Ishikawa (cell line): ENCODE data around the gene HSD11B1.

ENCODE experiments used
- CEBPB ChIP-seq: IDR thresholded peaks from 2 replicates; pipeline ENCODE4 v1.6.1; 2012
- CREB1 ChIP-seq: IDR thresholded peaks from 2 replicates; pipeline ENCODE4 v1.6.1; 2012; ENCODE audit warnings: low read depth
- EGR1 ChIP-seq: IDR thresholded peaks from 2 replicates; pipeline ENCODE4 v1.6.1; 2012
- EP300 ChIP-seq: IDR thresholded peaks from 2 replicates; pipeline ENCODE4 v1.6.1; 2012; ENCODE audit warnings: borderline replicate concordance
- FOXM1 ChIP-seq: IDR thresholded peaks from 2 replicates; pipeline ENCODE4 v1.6.1; 2012; ENCODE audit warnings: low read depth, borderline replicate concordance
- MAX ChIP-seq: IDR thresholded peaks from 2 replicates; pipeline ENCODE4 v1.6.1; 2012
- NFIC ChIP-seq: IDR thresholded peaks from 2 replicates; pipeline ENCODE4 v1.6.1; 2012
- RAD21 ChIP-seq: IDR thresholded peaks from 2 replicates; pipeline ENCODE4 v1.6.1; 2012; ENCODE audit warnings: low read depth
- REST ChIP-seq: IDR thresholded peaks from 2 replicates; pipeline ENCODE4 v1.6.1; 2012; ENCODE audit warnings: low read depth, mild to moderate bottlenecking
- TAF1 ChIP-seq: IDR thresholded peaks from 2 replicates; pipeline ENCODE4 v1.6.1; 2012; ENCODE audit warnings: low read depth, mild to moderate bottlenecking
- TCF12 ChIP-seq: IDR thresholded peaks from 2 replicates; pipeline ENCODE4 v1.6.1; 2012; ENCODE audit warnings: low read depth
- TEAD4 ChIP-seq: IDR thresholded peaks from 2 replicates; pipeline ENCODE4 v1.6.1; 2012
- USF1 ChIP-seq: IDR thresholded peaks from 2 replicates; pipeline ENCODE4 v1.6.1; 2012
- YY1 ChIP-seq: IDR thresholded peaks from 2 replicates; pipeline ENCODE4 v1.6.1; 2012; ENCODE audit warnings: low read depth
- ZBTB7A ChIP-seq: IDR thresholded peaks from 2 replicates; pipeline ENCODE4 v1.6.1; 2012; ENCODE audit warnings: low read depth

HSD11B1 gene

GRCh38 chr1:209703834-209704504, 677 bp upstream of the HSD11B1 start:
- TF ChIP-seq EGR1 (no peak), TAF1 (no peak), RAD21 (no peak), REST (no peak)

- TF ChIP-seq NFIC = no peak
- no peak for TF ChIP-seq CEBPB
- TF ChIP-seq CREB1 = no peak
- TF ChIP-seq TCF12 = no peak
- TF ChIP-seq YY1 = no peak
- no peak for TF ChIP-seq EP300
- no peak for TF ChIP-seq REST
- TF ChIP-seq ZBTB7A = no peak
- TF ChIP-seq MAX = no peak
- TF ChIP-seq USF1 = no peak
- no peak for TF ChIP-seq EGR1
- no peak for TF ChIP-seq FOXM1
- TF ChIP-seq TAF1 = no peak
- no peak for TF ChIP-seq RAD21
- no peak for TF ChIP-seq TEAD4
These were observed 470 bp downstream of the HSD11B1 start for GRCh38 chr1:209705033-209705598.

GRCh38 chr1:209706622-209707021, 2.0 kb downstream of the HSD11B1 start:
- TF ChIP-seq ZBTB7A (no peak), USF1 (no peak), EP300 (no peak), EGR1 (no peak), TEAD4 (no peak), CREB1 (no peak), MAX (no peak), YY1 (no peak), RAD21 (no peak), TCF12 (no peak), FOXM1 (no peak), REST (no peak), CEBPB (no peak), TAF1 (no peak)

GRCh38 chr1:209707308-209707707, 2.7 kb downstream of the HSD11B1 start:
- TF ChIP-seq EGR1 (no peak), RAD21 (no peak), TEAD4 (no peak), FOXM1 (no peak), CREB1 (no peak), NFIC (no peak), MAX (no peak), YY1 (no peak), REST (no peak), TCF12 (no peak), ZBTB7A (no peak), EP300 (no peak), TAF1 (no peak), USF1 (no peak), CEBPB (no peak)
